Measurements from ENCODE around the gene ZBTB9.

ZBTB9 gene

GRCh38 chr6:33490198-33490597 is 35.8 kb downstream of the ZBTB9 start:
- Histone ChIP-seq H3K4me3 (ENCODE audit: low read length in 2 of 2) (no peak overlapping the region), H3K27ac (ENCODE audit: low read depth in 2 of 2, low read length in 2 of 2) (no peak overlapping the region), H3K36me3 (ENCODE audit: control insufficient read depth in 2 of 2, insufficient read depth in 2 of 2, low read length in 2 of 2) (no peaks in the 10 kb centered on the region), H3K9me3 (ENCODE audit: control insufficient read depth in 2 of 2, low read length in 2 of 2) (no peaks in the 10 kb centered on the region), H3K9ac (ENCODE audit: low read depth in 1 of 2, low read length in 2 of 2) (no peak overlapping the region), H3K4me1 (ENCODE audit: control insufficient read depth in 2 of 2, insufficient read depth in 2 of 2, low read length in 2 of 2) (no peaks in the 10 kb centered on the region), H3K27me3 (ENCODE audit: control insufficient read depth in 2 of 2, insufficient read depth in 2 of 2, low read length in 2 of 2) (no peaks in the 10 kb centered on the region)

GRCh38 chr6:33490621-33491020 is 36.2 kb downstream of the ZBTB9 start:
- Histone ChIP-seq H3K9ac (ENCODE audit: low read depth in 1 of 2, low read length in 2 of 2) (no peak overlapping the region), H3K4me1 (ENCODE audit: control insufficient read depth in 2 of 2, insufficient read depth in 2 of 2, low read length in 2 of 2) (no peaks in the 10 kb centered on the region), H3K27me3 (ENCODE audit: control insufficient read depth in 2 of 2, insufficient read depth in 2 of 2, low read length in 2 of 2) (no peaks in the 10 kb centered on the region), H3K4me3 (ENCODE audit: low read length in 2 of 2) (no peak overlapping the region), H3K27ac (ENCODE audit: low read depth in 2 of 2, low read length in 2 of 2) (no peak overlapping the region), H3K36me3 (ENCODE audit: control insufficient read depth in 2 of 2, insufficient read depth in 2 of 2, low read length in 2 of 2) (no peaks in the 10 kb centered on the region), H3K9me3 (ENCODE audit: control insufficient read depth in 2 of 2, low read length in 2 of 2) (no peaks in the 10 kb centered on the region)

- Histone ChIP-seq H3K4me3 (ENCODE audit: low read length in 2 of 2) (no peak overlapping the region), H3K27me3 (ENCODE audit: control insufficient read depth in 2 of 2, insufficient read depth in 2 of 2, low read length in 2 of 2) (no peaks in the 10 kb centered on the region), H3K9me3 (ENCODE audit: control insufficient read depth in 2 of 2, low read length in 2 of 2) (no peaks in the 10 kb centered on the region), H3K4me1 (ENCODE audit: control insufficient read depth in 2 of 2, insufficient read depth in 2 of 2, low read length in 2 of 2) (no peaks in the 10 kb centered on the region), H3K9ac (ENCODE audit: low read depth in 1 of 2, low read length in 2 of 2) (no peak overlapping the region), H3K36me3 (ENCODE audit: control insufficient read depth in 2 of 2, insufficient read depth in 2 of 2, low read length in 2 of 2) (no peaks in the 10 kb centered on the region), H3K27ac (ENCODE audit: low read depth in 2 of 2, low read length in 2 of 2) (no peak overlapping the region)
Observed at GRCh38 chr6:33492093-33492492, 37.7 kb downstream of the ZBTB9 start.

- no peak overlapping the region for H3K4me3 ChIP-seq (ENCODE audit: low read length in 2 of 2)
- no peak overlapping the region for H3K27ac ChIP-seq (ENCODE audit: low read depth in 2 of 2, low read length in 2 of 2)
- no peaks in the 10 kb centered on the region for H3K27me3 ChIP-seq (ENCODE audit: control insufficient read depth in 2 of 2, insufficient read depth in 2 of 2, low read length in 2 of 2)
- H3K9me3 ChIP-seq (ENCODE audit: control insufficient read depth in 2 of 2, low read length in 2 of 2) = no peaks in the 10 kb centered on the region
- no peaks in the 10 kb centered on the region for H3K4me1 ChIP-seq (ENCODE audit: control insufficient read depth in 2 of 2, insufficient read depth in 2 of 2, low read length in 2 of 2)
- H3K9ac ChIP-seq (ENCODE audit: low read depth in 1 of 2, low read length in 2 of 2) = no peak overlapping the region
- no peaks in the 10 kb centered on the region for H3K36me3 ChIP-seq (ENCODE audit: control insufficient read depth in 2 of 2, insufficient read depth in 2 of 2, low read length in 2 of 2)
Observed at GRCh38 chr6:33497157-33497556, 42.8 kb downstream of the ZBTB9 start.

- H3K27ac ChIP-seq (ENCODE audit: low read depth in 2 of 2, low read length in 2 of 2) = no peak overlapping the region
- no peaks in the 10 kb centered on the region for H3K36me3 ChIP-seq (ENCODE audit: control insufficient read depth in 2 of 2, insufficient read depth in 2 of 2, low read length in 2 of 2)
- H3K27me3 ChIP-seq (ENCODE audit: control insufficient read depth in 2 of 2, insufficient read depth in 2 of 2, low read length in 2 of 2) = no peaks in the 10 kb centered on the region
- no peaks in the 10 kb centered on the region for H3K9me3 ChIP-seq (ENCODE audit: control insufficient read depth in 2 of 2, low read length in 2 of 2)
- H3K4me3 ChIP-seq (ENCODE audit: low read length in 2 of 2) = no peak overlapping the region
- no peak overlapping the region for H3K9ac ChIP-seq (ENCODE audit: low read depth in 1 of 2, low read length in 2 of 2)
- no peaks in the 10 kb centered on the region for H3K4me1 ChIP-seq (ENCODE audit: control insufficient read depth in 2 of 2, insufficient read depth in 2 of 2, low read length in 2 of 2)
Observed at GRCh38 chr6:33502486-33502885, 48.1 kb downstream of the ZBTB9 start.

- H3K27me3 ChIP-seq (ENCODE audit: control insufficient read depth in 2 of 2, insufficient read depth in 2 of 2, low read length in 2 of 2) = no peaks in the 10 kb centered on the region
- no peak overlapping the region for H3K9ac ChIP-seq (ENCODE audit: low read depth in 1 of 2, low read length in 2 of 2)
- H3K36me3 ChIP-seq (ENCODE audit: control insufficient read depth in 2 of 2, insufficient read depth in 2 of 2, low read length in 2 of 2) = no peaks in the 10 kb centered on the region
- H3K4me1 ChIP-seq (ENCODE audit: control insufficient read depth in 2 of 2, insufficient read depth in 2 of 2, low read length in 2 of 2) = no peaks in the 10 kb centered on the region
- H3K4me3 ChIP-seq (ENCODE audit: low read length in 2 of 2) = no peak overlapping the region
- H3K27ac ChIP-seq (ENCODE audit: low read depth in 2 of 2, low read length in 2 of 2) = no peak overlapping the region
- no peaks in the 10 kb centered on the region for H3K9me3 ChIP-seq (ENCODE audit: control insufficient read depth in 2 of 2, low read length in 2 of 2)
Observed at GRCh38 chr6:33504486-33504885, 50.1 kb downstream of the ZBTB9 start.

GRCh38 chr6:33505548-33506370 is 51.4 kb downstream of the ZBTB9 start:
- H3K9ac ChIP-seq (ENCODE audit: low read depth in 1 of 2, low read length in 2 of 2) = no peak overlapping the region
- no peaks in the 10 kb centered on the region for H3K9me3 ChIP-seq (ENCODE audit: control insufficient read depth in 2 of 2, low read length in 2 of 2)
- H3K36me3 ChIP-seq (ENCODE audit: control insufficient read depth in 2 of 2, insufficient read depth in 2 of 2, low read length in 2 of 2) = no peaks in the 10 kb centered on the region
- H3K4me3 ChIP-seq (ENCODE audit: low read length in 2 of 2) = no peak overlapping the region
- H3K4me1 ChIP-seq (ENCODE audit: control insufficient read depth in 2 of 2, insufficient read depth in 2 of 2, low read length in 2 of 2) = no peaks in the 10 kb centered on the region
- H3K27me3 ChIP-seq (ENCODE audit: control insufficient read depth in 2 of 2, insufficient read depth in 2 of 2, low read length in 2 of 2) = no peaks in the 10 kb centered on the region
- H3K27ac ChIP-seq (ENCODE audit: low read depth in 2 of 2, low read length in 2 of 2) = no peak overlapping the region

All from mucosa of rectum (tissue), 2 donors.